ENCODE results near the gene KRTAP12-2. TPM values are rescaled to one million over a fixed set of nuclear protein-coding genes. Genes with fewer than 3 reads are reported as not detected.

KRTAP12-2 gene
- polyA plus RNA-seq, 1 experiment = not detected

DNA sequence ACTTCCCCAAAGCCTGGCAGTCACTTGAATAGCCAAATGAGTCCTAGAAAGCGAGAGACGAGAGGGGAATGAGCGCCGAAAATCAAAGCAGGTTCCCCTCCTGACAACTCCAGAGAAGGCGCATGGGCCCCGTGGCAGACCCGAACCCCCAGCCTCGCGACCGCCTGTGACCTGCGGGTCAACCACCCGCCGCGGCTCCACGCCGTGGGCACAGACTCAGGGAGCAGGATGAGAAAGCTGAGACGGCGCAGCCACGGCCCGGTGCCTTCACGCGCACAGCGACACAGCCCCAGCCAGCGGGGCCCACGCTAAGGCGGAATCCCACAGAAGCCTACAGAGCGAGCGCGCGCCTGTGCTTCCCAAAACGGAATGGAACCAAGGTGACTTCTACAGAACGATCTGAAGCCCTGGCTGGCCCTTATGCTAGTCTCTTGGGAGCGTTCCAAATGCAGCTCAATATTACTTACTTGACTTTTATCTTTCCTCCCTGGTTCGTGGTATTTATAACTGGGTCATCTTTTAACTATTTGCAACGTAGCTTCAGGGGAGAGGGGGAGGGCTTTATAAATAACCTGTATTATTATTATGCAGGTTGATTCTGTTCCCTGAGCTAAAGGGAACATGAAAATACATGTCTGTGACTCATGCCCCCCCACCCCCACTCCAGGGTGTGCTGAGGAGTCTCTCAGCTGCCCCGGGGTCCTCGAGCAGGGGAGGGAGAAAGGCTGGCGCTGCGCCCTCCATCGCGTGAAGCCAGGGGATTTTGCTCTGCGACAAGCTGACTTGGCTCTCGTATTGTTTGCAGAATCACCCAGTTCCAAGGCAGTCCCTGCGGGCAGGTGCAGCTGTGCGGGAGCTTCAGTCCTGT lies 42.9 kb upstream of the KRTAP12-2 start:
- ChIA-PET POLR2A (no interaction called here), CTCF (interaction anchor here (1.4 kb wide), 1 partner anchor 8 kb away, joined by 3 read pairs; no protein-coding TSS in a partner anchor)
- Histone ChIP-seq H3K4me3 (ENCODE audit: low read depth, low read length) (no peak overlapping the region), H3K27me3 (ENCODE audit: control insufficient read depth, insufficient read depth, low read length) (peaks cover 59% of the 10 kb centered on the region), H3K36me3 (ENCODE audit: control insufficient read depth, insufficient read depth, low read length) (no peaks in the 10 kb centered on the region)
- no peak for TF ChIP-seq CTCF (IDR thresholded peaks at IDR 0.05; ENCODE audit: insufficient read depth, low read depth, low read length)
- no peak for DNase-seq (ENCODE audit: low read depth)

GRCh38 chr21:44708866-44709425 lies 42.2 kb upstream of the KRTAP12-2 start:
- ChIA-PET POLR2A (no interaction called here), CTCF (no interaction called here)
- TF ChIP-seq CTCF (IDR thresholded peaks at IDR 0.05; ENCODE audit: insufficient read depth, low read depth, low read length) = no peak
- no peaks in the 10 kb centered on the region for H3K36me3 ChIP-seq (ENCODE audit: control insufficient read depth, insufficient read depth, low read length)
- peaks cover 61% of the 10 kb centered on the region for H3K27me3 ChIP-seq (ENCODE audit: control insufficient read depth, insufficient read depth, low read length)
- DNase-seq (ENCODE audit: low read depth) = no peak
- H3K4me3 ChIP-seq (ENCODE audit: low read depth, low read length) = no peak overlapping the region

DNA sequence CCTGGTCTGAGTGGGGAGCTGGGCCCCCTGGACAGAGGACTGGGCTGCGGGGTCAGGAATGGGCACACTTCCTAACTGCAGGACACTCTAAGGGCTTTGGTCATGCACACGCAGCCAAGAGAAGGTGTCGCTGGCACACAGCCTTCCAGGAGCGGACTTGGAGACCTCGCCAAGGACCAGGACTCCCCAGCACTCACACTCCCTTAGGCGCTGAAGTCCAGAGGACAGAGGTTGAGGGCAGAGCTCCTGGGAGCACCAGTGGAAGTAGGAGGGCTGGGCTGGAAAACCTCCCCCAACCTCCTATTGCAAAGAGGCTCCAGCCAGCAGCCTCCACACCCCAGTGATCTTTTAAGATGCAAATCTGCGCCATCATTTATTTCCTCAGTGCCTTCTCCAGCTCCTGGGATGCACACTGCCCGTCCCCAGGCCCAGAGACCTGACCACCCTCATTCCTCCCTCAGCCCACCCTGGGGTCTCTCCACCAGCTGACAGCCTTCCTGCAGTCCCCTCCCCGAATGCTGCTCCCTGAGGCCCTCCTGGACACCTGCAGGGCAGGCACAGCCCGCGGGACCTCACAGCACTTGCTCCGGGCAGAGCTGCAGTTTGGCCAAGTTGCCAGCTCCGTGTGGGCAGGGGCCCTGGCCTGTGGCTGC lies 41.6 kb upstream of the KRTAP12-2 start:
- H3K4me3 ChIP-seq (ENCODE audit: low read depth, low read length) = no peak overlapping the region
- CTCF ChIA-PET = no interaction called here
- no peaks in the 10 kb centered on the region for H3K36me3 ChIP-seq (ENCODE audit: control insufficient read depth, insufficient read depth, low read length)
- TF ChIP-seq CTCF (IDR thresholded peaks at IDR 0.05; ENCODE audit: insufficient read depth, low read depth, low read length) = no peak
- POLR2A ChIA-PET = no interaction called here
- DNase-seq (ENCODE audit: low read depth) = no peak
- peaks cover 62% of the 10 kb centered on the region for H3K27me3 ChIP-seq (ENCODE audit: control insufficient read depth, insufficient read depth, low read length)

- H3K36me3 ChIP-seq (ENCODE audit: control insufficient read depth, insufficient read depth, low read length) = no peaks in the 10 kb centered on the region
- peaks cover 55% of the 10 kb centered on the region for H3K27me3 ChIP-seq (ENCODE audit: control insufficient read depth, insufficient read depth, low read length)
- TF ChIP-seq CTCF (IDR thresholded peaks at IDR 0.05; ENCODE audit: insufficient read depth, low read depth, low read length) = no peak
- CTCF ChIA-PET = no interaction called here
- no peak overlapping the region for H3K4me3 ChIP-seq (ENCODE audit: low read depth, low read length)
- POLR2A ChIA-PET = no interaction called here
- DNase-seq (ENCODE audit: low read depth) = no peak
Measured at GRCh38 chr21:44706706-44707581, 40.2 kb upstream of the KRTAP12-2 start.

All from BJ (cell line).